Suppressor macrophage (primary cell): ENCODE results near the gene BOD1.

Source experiments
- DNase-seq, 4 experiments: peaks; one replicate each; pipeline ENCODE4 v3.0.0-alpha.2; 2020 to 2022

The BOD1 gene

DNA sequence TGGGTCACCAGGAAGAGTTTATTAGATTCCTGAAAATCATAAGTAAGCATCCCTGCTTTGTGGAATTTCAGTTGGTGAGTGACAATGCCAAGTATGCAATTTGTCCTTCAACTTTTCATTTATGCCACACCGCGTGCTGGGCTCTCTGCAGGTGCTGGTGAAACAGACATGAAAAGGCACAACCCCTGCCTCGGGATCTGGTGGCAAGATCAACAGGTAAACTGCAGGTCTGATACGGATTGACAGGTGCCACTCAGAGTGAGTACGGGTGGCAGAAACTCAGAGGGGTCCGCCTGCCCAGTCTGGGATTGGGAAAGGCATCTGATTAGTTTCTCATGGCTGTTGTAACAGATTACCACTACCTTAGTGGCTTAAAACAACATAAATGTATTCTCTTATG is 40.5 kb downstream of the BOD1 start:
- no peak for DNase-seq

DNA sequence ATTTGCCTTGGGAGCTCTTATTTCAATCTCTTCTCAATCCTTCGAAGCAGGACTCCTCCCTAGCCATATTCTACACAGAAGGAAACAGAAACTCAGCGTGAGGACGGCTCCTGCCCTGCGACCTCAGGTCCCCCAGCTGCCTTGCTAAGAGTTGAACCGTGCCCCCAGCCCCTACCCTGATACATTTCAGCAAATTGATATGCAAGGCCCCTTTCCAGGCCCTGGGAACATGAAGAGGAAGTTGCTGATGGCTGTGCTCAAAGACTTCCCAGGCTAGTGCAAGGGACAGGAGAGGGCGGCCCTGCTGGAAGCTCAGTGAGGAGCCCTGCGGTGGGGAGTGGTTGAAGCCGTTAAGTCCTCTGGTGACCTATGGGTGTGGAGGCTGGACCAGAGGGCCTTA is 41.5 kb downstream of the BOD1 start:
- DNase-seq, result no peak

GRCh38 chr5:173573126-173573960 is 43.1 kb downstream of the BOD1 start:
- peak; percentile 62 to 82 (median 82) for DNase-seq

GRCh38 chr5:173572431-173573125 is 43.9 kb downstream of the BOD1 start:
- no peak for DNase-seq

GRCh38 chr5:173570321-173571090 is 45.9 kb downstream of the BOD1 start:
- no peak for DNase-seq

DNA sequence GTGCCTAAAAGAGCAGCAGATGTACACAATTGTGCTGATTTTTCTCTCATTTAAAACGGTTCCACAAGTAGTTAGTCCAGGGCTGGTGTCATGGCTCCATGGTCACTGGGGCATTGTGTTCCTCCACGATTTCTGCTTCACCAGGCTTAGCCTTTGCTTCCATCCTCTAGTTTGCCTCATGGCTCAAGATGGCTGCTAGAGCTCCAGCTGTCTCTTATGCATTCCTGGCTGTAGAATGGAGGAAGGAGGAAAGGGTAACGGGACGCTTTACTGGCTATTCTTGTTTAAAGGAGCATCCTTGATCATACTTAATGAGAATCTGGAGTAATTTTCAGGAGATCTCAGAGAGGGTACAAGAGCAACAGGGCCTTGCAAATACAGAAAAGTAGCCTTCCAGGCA is 47.7 kb downstream of the BOD1 start:
- DNase-seq, result no peak

- no peak for DNase-seq
Measured at GRCh38 chr5:173568128-173568527, 48.3 kb downstream of the BOD1 start.

- no peak for DNase-seq
Measured at GRCh38 chr5:173567548-173567947, 48.9 kb downstream of the BOD1 start.

DNA sequence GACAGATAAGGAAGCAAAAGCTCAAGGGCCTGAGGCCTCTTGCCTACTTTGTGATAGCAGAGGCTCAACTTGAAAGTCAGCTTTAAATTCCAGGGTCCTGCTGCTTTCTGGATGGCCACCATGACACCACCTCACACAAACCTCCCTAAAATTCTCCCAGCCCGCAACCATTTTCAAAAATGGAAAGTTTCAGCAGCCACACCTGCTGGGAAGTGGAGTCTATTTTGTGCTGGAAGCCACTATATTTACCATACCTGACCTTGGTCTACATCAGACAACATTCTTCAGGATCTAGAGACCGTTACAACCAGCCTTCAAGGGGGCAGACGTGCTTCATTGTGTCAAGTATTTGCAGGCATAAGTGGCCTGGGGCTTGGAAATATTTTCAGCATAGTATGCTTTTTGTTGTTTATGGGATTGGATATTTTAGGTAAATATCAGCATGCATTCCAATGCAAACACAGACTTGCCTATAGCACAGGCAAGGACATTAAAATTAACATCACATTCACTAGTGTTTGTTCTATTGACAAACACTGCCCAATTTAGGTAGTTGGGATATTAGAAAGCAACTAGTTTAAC is 50.9 kb downstream of the BOD1 start:
- DNase-seq, result no peak

GRCh38 chr5:173564106-173564505 is 52.3 kb downstream of the BOD1 start:
- DNase-seq, result no peak

GRCh38 chr5:173563246-173563645 is 53.2 kb downstream of the BOD1 start:
- no peak for DNase-seq

DNA sequence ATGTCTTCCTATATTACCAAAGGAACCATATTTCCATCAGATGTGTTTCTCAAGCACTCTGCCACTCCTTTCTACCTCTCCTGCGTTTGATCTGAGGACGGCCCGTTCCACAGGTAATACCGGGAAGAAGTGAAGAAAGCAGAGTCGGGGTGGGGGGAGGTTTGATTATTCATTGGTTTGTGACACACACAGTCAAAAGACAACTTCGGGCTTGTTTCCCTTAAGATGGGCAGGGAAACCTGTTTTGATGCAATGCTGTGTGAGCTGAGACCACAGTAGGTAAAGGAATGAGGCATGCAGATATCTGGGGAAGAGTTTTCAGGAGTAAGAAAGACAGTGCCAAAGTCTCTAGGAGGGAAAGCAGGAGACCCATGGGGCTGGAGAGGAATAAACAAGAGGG is 54.0 kb downstream of the BOD1 start:
- DNase-seq, result no peak
